ENCODE data around the gene RSPH10B2. TPM values are rescaled to one million over a fixed set of nuclear protein-coding genes. Genes with fewer than 3 reads are reported as not detected.

RSPH10B2 gene
- total and polyA plus RNA-seq, 9 of the 15 experiments (the other 6 are each of a cell fraction or from before 2014, with no cell fraction given): 0.04 to 0.11 (median 0.08) TPM; not detected in 5

DNA sequence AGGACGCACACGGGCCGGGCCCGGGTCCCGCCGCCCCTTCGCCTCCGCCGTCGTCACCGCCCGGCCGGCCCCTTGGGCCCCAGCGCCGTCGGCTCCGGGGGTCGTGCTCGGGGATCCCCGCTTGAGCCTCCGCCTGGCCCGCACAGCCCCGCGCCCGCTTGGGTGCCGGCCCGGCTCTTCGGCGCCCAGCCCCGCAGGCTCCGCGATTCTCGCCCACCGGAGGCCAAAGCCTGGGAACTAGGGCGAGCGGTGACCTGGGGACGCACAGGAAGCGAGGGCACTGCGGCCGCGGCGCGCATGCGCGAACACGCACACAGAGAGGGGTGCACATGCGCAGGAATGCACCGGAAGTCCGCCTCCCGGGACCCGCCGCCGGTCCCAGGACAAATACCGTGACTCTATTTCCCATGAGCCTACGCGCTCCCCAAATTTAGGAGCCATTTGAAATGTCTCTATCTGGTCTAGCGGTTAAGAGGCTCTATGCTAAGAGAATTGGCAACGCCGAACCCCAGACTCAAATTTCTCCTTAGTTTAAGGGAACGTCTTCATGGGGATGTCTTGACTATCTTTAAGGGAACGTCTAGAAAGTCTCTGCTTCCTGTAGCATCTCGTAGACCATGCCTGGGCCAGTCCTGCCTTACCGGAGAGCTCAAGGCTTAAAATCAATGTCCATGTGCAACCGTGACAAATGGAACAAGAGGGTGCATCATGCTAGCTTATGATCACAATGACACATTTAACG lies 47.1 kb upstream of the RSPH10B2 start, which contains the start of gene ZNF12 (continued):
- TF ChIP-seq PHF20 (IDR thresholded peaks at IDR 0.05; ENCODE audit: partially characterized antibody) (peak; percentile 68), ETS2 (tag; IDR thresholded peaks at IDR 0.05; ENCODE audit: borderline replicate concordance, poor library complexity, severe bottlenecking) (no peak), HDAC8 (tag; IDR thresholded peaks at IDR 0.05) (no peak), RNF219 (CRISPR knock-in tag; IDR thresholded peaks at IDR 0.05) (no peak), MIER1 (IDR thresholded peaks at IDR 0.05; ENCODE audit: low read depth) (no peak), ZKSCAN3 (CRISPR knock-in tag; IDR thresholded peaks at IDR 0.05) (no peak), NR3C1 (CRISPR knock-in tag; IDR thresholded peaks at IDR 0.05) (no peak), ARHGAP35 (IDR thresholded peaks at IDR 0.05; ENCODE audit: partially characterized antibody) (no peak), MYC (IDR thresholded peaks at IDR 0.05; ENCODE audit: low read depth, low read length) (peak; percentile 34; the same call in 1 of the 2 replicates), MYC (CRISPR knock-in tag; IDR thresholded peaks at IDR 0.05; ENCODE audit: borderline replicate concordance, low read depth) (no peak; the same call in 1 of the 2 replicates), ADNP (tag; IDR thresholded peaks at IDR 0.05) (no peak), GMEB1 (CRISPR knock-in tag; IDR thresholded peaks at IDR 0.05) (0 out of 2 replicates have a peak, but pooled peaks have one; percentile 23), DDX20 (tag; IDR thresholded peaks at IDR 0.05; ENCODE audit: low read depth) (no peak), ELF1 (tag; IDR thresholded peaks at IDR 0.05) (peak; percentile 74), SRSF1 (IDR thresholded peaks at IDR 0.05; ENCODE audit: low read depth, low read length) (no peak), HNRNPL (IDR thresholded peaks at IDR 0.05; ENCODE audit: low read depth, low read length) (no peak), ZNF134 (CRISPR knock-in tag; conservative IDR thresholded peaks at IDR 0.05) (no peak), ZNF239 (CRISPR knock-in tag; IDR thresholded peaks at IDR 0.05) (no peak)
- TF ChIP-seq, protein P1, sequence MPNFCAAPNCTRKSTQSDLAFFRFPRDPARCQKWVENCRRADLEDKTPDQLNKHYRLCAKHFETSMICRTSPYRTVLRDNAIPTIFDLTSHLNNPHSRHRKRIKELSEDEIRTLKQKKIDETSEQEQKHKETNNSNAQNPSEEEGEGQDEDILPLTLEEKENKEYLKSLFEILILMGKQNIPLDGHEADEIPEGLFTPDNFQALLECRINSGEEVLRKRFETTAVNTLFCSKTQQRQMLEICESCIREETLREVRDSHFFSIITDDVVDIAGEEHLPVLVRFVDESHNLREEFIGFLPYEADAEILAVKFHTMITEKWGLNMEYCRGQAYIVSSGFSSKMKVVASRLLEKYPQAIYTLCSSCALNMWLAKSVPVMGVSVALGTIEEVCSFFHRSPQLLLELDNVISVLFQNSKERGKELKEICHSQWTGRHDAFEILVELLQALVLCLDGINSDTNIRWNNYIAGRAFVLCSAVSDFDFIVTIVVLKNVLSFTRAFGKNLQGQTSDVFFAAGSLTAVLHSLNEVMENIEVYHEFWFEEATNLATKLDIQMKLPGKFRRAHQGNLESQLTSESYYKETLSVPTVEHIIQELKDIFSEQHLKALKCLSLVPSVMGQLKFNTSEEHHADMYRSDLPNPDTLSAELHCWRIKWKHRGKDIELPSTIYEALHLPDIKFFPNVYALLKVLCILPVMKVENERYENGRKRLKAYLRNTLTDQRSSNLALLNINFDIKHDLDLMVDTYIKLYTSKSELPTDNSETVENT (CRISPR knock-in tag; IDR thresholded peaks at IDR 0.05): peak; percentile 73; the same call in 1 of the 2 replicates
- TF ChIP-seq, protein P2, sequence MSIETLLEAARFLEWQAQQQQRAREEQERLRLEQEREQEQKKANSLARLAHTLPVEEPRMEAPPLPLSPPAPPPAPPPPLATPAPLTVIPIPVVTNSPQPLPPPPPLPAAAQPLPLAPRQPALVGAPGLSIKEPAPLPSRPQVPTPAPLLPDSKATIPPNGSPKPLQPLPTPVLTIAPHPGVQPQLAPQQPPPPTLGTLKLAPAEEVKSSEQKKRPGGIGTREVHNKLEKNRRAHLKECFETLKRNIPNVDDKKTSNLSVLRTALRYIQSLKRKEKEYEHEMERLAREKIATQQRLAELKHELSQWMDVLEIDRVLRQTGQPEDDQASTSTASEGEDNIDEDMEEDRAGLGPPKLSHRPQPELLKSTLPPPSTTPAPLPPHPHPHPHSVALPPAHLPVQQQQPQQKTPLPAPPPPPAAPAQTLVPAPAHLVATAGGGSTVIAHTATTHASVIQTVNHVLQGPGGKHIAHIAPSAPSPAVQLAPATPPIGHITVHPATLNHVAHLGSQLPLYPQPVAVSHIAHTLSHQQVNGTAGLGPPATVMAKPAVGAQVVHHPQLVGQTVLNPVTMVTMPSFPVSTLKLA (conservative IDR thresholded peaks at IDR 0.05): peak; percentile 49 to 68; a peak in 3 of 4 replicates
